Endodermal cell (in vitro differentiated cells): ENCODE measurements around the gene HOTAIR. TPM values are rescaled to one million over a fixed set of nuclear protein-coding genes. Genes with fewer than 3 reads are reported as not detected.
A peak's percentile ranks its signal among the peaks of the same experiment; 100 is the strongest.

ENCODE experiments used
- DNase-seq: peaks from one replicate; pipeline ENCODE4 v3.0.0-alpha.2; 2017
- H3K27ac ChIP-seq: 2 replicates; pipeline ENCODE4 v1.5.1; 2013; ENCODE audit warnings: mild to moderate bottlenecking, low read depth, low read length, moderate library complexity
- H3K27me3 ChIP-seq: 2 replicates; pipeline ENCODE4 v1.6.1; 2013; ENCODE audit warnings: mild to moderate bottlenecking, low read length, moderate library complexity; ENCODE audit not compliant: insufficient read depth, control insufficient read depth, poor library complexity, severe bottlenecking
- H3K36me3 ChIP-seq: 2 replicates; pipeline ENCODE4 v1.7.0; 2013; ENCODE audit warnings: mild to moderate bottlenecking, low read length, moderate library complexity; ENCODE audit not compliant: control insufficient read depth, insufficient read depth
- H3K4me1 ChIP-seq: one replicate; pipeline ENCODE4 v1.7.0; 2013; ENCODE audit warnings: low read length; ENCODE audit not compliant: control insufficient read depth, insufficient read depth
- H3K4me3 ChIP-seq: 2 replicates; pipeline ENCODE4 v1.5.1; 2013; ENCODE audit warnings: mild to moderate bottlenecking, low read length, moderate library complexity
- H3K9ac ChIP-seq: 2 replicates; pipeline ENCODE4 v1.6.1; 2013; ENCODE audit warnings: mild to moderate bottlenecking, low read length, moderate library complexity; ENCODE audit not compliant: poor library complexity, severe bottlenecking; ENCODE audit errors: extremely low read depth
- H3K9me3 ChIP-seq: 2 replicates; pipeline ENCODE4 v1.6.1; 2013; ENCODE audit warnings: mild to moderate bottlenecking, low read length, moderate library complexity; ENCODE audit not compliant: control insufficient read depth
- H3K27ac Mint-ChIP-seq: 2 replicates; pipeline ENCODE4 v1.8.0; 2020; ENCODE audit warnings: mixed read lengths
- H3K27me3 Mint-ChIP-seq: 2 replicates; pipeline ENCODE4 v1.8.0; 2021; ENCODE audit warnings: mild to moderate bottlenecking, mixed read lengths; ENCODE audit not compliant: insufficient read depth
- H3K36me3 Mint-ChIP-seq: 2 replicates; pipeline ENCODE4 v1.8.0; 2020; ENCODE audit warnings: low read depth, mixed read lengths
- H3K4me1 Mint-ChIP-seq: 2 replicates; pipeline ENCODE4 v1.8.0; 2020; ENCODE audit warnings: mixed read lengths
- H3K4me3 Mint-ChIP-seq: 2 replicates; pipeline ENCODE4 v1.8.0; 2020; ENCODE audit warnings: mild to moderate bottlenecking, moderate library complexity, mixed read lengths
- H3K9me3 Mint-ChIP-seq: 2 replicates; pipeline ENCODE4 v1.8.0; 2020; ENCODE audit warnings: mild to moderate bottlenecking, mixed read lengths
- WGBS, 2 experiments: methylation state at CpG; one replicate each; pipeline versions ENCODE4 v1.1.5 to v1.1.7; 2013; ENCODE audit warnings: missing lambda C conversion rate in 2 of 2, mixed read lengths in 1 of 2; ENCODE audit not compliant: insufficient coverage in 1 of 2, insufficient read length in 1 of 2; 5-methylcytosine and 5-hydroxymethylcytosine counted together
- total RNA-seq, 2 donors: library from RNA; stranded (reverse); fragmentation: NEBNext Ultra II Directional in 1 of 2; extraction: Animal tissue kit (Norgen Biotek cat#: 25700) in 1 of 2; gene quantifications; 2 replicates in 1 of 2; 3 replicates in 1 of 2; pipeline ENCODE4 v1.2.1, GENCODE V29; 2021
- TF ChIP-seq, protein P1 (sequence below): fragments of 200-600 bp; sonication (generic); conservative IDR thresholded peaks from 2 replicates; pipeline ENCODE4 v1.5.0; 2021; ENCODE audit warnings: antibody characterized with exemption, mild to moderate bottlenecking

The HOTAIR gene
- total RNA-seq, 2 donors from 2014 or later: not detected

DNA sequence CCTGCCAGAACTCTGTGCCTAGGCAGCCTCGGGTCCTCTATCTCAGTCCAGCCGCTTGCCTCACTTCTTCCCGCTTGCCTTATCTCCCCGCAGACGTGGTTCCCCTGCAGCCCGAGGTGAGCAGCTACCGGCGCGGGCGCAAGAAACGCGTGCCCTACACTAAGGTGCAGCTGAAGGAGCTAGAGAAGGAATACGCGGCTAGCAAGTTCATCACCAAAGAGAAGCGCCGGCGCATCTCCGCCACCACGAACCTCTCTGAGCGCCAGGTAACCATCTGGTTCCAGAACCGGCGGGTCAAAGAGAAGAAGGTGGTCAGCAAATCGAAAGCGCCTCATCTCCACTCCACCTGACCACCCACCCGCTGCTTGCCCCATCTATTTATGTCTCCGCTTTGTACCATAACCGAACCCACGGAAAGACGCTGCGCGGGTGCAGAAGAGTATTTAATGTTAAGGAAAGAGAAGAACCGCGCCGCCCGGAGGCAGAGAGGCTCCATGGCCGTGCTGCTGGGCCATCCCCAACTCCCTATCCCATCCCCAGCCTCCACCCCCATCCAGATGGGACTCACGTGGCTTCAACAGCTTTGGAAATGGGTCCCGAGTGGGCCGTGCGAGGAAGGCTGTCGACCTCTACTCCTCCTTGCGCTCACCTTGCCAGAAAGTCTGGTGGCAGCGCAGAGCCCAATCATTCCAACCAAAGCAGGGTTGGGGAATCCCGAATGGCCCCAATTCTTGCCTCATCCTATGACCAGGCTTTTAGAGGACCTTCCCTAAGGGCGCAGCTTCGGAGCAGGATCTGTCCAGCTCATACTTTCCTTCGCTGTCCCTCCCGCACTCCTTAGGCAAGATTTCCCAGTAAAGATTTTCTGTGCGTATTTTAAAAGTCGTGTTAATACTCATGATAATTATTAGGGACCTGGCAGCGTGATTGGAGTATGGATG, 29.6 kb downstream of the HOTAIR start:
- Mint-ChIP-seq H3K36me3 (no peaks in the 10 kb centered on the region), H3K27me3 (peaks cover 99% of the 10 kb centered on the region), H3K9me3 (peaks cover 1% of the 10 kb centered on the region), H3K27ac (no peak overlapping the region), H3K4me1 (no peaks in the 10 kb centered on the region), H3K4me3 (no peak overlapping the region)
- WGBS, 2 experiments: 21 to 22% methylated on average over 28 to 51 of the region's 51 CpGs
- peaks cover 100% of the 10 kb centered on the region for H3K27me3 ChIP-seq
- no peak overlapping the region for H3K9ac ChIP-seq
- H3K9me3 ChIP-seq: no peaks in the 10 kb centered on the region
- DNase-seq: peak; percentile 72
- H3K4me1 ChIP-seq: no peaks in the 10 kb centered on the region
- H3K27ac ChIP-seq: no peak overlapping the region
- TF ChIP-seq, protein P1, sequence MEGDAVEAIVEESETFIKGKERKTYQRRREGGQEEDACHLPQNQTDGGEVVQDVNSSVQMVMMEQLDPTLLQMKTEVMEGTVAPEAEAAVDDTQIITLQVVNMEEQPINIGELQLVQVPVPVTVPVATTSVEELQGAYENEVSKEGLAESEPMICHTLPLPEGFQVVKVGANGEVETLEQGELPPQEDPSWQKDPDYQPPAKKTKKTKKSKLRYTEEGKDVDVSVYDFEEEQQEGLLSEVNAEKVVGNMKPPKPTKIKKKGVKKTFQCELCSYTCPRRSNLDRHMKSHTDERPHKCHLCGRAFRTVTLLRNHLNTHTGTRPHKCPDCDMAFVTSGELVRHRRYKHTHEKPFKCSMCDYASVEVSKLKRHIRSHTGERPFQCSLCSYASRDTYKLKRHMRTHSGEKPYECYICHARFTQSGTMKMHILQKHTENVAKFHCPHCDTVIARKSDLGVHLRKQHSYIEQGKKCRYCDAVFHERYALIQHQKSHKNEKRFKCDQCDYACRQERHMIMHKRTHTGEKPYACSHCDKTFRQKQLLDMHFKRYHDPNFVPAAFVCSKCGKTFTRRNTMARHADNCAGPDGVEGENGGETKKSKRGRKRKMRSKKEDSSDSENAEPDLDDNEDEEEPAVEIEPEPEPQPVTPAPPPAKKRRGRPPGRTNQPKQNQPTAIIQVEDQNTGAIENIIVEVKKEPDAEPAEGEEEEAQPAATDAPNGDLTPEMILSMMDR: peak; percentile 39
- H3K4me3 ChIP-seq: no peak overlapping the region
- no peaks in the 10 kb centered on the region for H3K36me3 ChIP-seq

DNA sequence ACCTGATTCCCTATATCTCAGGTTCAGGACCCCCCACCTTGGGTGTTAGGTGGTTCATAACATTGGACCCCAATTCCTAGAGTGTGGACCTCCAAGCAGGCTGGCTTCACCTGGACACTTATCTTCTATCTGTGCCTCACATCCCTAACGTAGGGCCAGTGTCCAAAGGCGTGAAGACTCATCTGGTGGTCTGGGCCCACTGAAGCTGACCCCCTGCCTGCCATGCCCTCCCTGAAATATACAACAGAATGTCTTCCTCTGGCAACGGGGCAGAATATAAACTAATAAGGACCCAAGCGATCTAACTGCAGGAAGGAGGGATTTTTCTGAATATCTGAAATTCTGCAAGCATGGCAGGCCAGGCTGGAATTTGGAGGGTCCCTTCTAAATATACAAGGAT, 30.5 kb downstream of the HOTAIR start:
- Histone ChIP-seq H3K27me3 (peaks cover 100% of the 10 kb centered on the region), H3K4me3 (no peak overlapping the region), H3K4me1 (no peaks in the 10 kb centered on the region), H3K27ac (no peak overlapping the region), H3K9me3 (no peaks in the 10 kb centered on the region), H3K9ac (no peak overlapping the region), H3K36me3 (no peaks in the 10 kb centered on the region)
- H3K4me3 Mint-ChIP-seq: no peak overlapping the region
- DNase-seq: peak; percentile 24
- H3K27me3 Mint-ChIP-seq: peaks cover 99% of the 10 kb centered on the region
- H3K4me1 Mint-ChIP-seq: no peaks in the 10 kb centered on the region
- no peak overlapping the region for H3K27ac Mint-ChIP-seq
- WGBS, 2 experiments: 43 to 56% methylated on average over 3 to 4 of the region's 4 CpGs
- peaks cover 3% of the 10 kb centered on the region for H3K9me3 Mint-ChIP-seq
- TF ChIP-seq, protein P1: no peak
- no peaks in the 10 kb centered on the region for H3K36me3 Mint-ChIP-seq

DNA sequence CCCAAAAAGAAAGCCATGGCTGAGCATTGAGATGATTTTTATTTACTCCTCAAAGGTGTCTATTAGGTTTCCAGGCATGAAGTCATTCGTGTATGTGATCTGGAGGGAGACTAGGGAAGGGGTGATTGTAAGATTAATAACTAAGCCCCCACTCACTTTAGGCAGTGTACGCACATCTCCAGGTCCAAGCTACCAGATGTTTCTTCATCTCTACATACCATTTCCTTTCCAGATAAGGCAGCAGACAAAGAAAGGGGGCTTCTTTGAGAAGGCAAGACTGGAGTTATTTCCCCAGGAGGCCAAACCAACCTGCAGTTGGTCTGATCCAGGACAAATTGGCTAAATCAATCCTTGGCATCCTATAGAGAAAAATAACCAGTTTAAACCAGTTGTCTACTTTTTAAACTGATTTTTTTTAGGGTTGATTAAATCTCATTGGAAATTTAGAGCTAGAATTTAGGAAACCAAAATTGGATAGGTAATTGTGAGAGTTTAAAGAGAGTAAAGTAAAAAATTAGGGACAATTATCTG, 32.2 kb downstream of the HOTAIR start:
- DNase-seq: peak; percentile 10
- H3K4me3 Mint-ChIP-seq: no peak overlapping the region

More for the DNA sequence above, 32.2 kb downstream of the HOTAIR start:
- Histone ChIP-seq H3K9me3 (peaks cover 9% of the 10 kb centered on the region), H3K27ac (no peak overlapping the region), H3K36me3 (no peaks in the 10 kb centered on the region), H3K9ac (no peak overlapping the region), H3K4me1 (no peaks in the 10 kb centered on the region), H3K4me3 (no peak overlapping the region), H3K27me3 (peaks cover 100% of the 10 kb centered on the region)
- no peaks in the 10 kb centered on the region for H3K4me1 Mint-ChIP-seq
- peaks cover 98% of the 10 kb centered on the region for H3K27me3 Mint-ChIP-seq
- no peak overlapping the region for H3K27ac Mint-ChIP-seq
- 71% methylated on average over 2 of the region's 2 CpGs; no CpG with 5 or more reads in 1 of the 2 experiments for WGBS, 2 experiments
- peaks cover 11% of the 10 kb centered on the region for H3K9me3 Mint-ChIP-seq
- TF ChIP-seq, protein P1: no peak
- no peaks in the 10 kb centered on the region for H3K36me3 Mint-ChIP-seq
